GM20431 (cell line): ENCODE measurements around the gene PREX1.
"Not testable (repeated sequence)": the region's sequence is repeated elsewhere in the genome, so short reads cannot be mapped to it uniquely, and the experiment has no call there.

Source experiments
- in situ Hi-C: fragments of 300-500 bp; cut with MseI, MboI; formaldehyde crosslinking; loops from one replicate; pipeline ENCODE4 v1.15.0; 2020; ENCODE audit warnings: low sequenced_read_pairs; ENCODE audit not compliant: unreplicated experiment

The PREX1 gene

GRCh38 chr20:48783533-48784272 lies 44.1 kb downstream of the PREX1 start:
- in situ Hi-C loops, result no loop called here

DNA sequence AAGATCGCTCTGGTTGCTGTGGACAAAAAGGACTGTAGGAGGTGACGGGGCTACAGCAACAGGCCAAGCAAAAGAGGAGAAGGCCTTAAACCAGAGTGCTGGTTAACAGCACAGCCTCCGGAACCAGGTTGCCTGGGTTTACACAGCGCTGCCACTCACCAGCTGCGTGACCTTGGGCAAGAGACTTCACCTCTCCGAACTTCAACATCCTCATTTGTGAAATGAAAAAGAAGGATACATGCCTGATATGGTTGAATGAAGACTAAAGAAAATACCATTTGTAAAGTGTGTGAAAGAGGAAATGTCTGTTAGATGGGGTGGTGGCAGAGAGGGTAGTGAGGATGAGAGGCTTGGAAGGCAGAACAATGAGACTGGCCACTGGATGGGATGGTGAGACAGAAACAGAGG lies 44.9 kb downstream of the PREX1 start:
- in situ Hi-C loops, result no loop called here

DNA sequence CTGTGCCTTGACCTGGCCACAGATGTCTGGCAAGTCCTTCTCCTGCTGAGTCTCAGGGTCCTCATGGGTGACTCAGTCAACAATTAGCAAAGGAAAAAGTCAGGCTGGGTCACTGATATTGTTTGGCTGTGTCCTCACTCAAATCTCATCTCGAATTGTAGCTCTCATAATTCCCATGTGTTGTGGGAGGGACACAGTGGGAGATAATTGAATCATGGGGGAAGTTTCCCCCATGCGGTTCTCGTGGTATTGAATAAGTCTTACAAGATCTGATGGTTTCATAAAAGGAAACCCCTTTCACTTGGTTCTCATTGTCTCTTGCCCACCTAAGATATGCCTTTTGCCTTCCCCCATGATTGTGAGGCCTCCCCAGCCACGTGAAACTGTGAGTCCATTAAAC lies 45.7 kb downstream of the PREX1 start:
- in situ Hi-C loops, result no loop called here

GRCh38 chr20:48781634-48782033 lies 46.2 kb downstream of the PREX1 start:
- in situ Hi-C loops, result no loop called here

DNA sequence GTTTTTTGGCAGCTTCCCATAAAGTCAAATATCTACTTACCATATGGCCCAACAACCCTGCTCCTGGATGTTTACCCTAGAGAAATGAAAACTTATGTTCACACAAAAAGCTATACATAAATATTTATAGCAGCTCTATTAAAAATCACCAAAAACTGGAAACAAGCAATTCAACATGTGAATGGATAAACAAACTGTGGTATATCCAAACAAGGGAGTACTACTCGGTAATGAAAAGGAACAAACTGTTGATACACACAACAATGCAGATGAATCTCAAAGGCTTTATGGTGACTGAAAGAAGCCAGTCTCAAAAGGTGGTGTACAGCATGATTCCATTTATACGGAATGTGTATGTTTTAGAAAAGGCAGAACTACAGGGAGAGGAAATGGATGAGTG lies 48.4 kb downstream of the PREX1 start:
- in situ Hi-C loops, result no loop called here

- in situ Hi-C loops, result no loop called here
Measured at GRCh38 chr20:48777821-48778220, 50.0 kb downstream of the PREX1 start.

DNA sequence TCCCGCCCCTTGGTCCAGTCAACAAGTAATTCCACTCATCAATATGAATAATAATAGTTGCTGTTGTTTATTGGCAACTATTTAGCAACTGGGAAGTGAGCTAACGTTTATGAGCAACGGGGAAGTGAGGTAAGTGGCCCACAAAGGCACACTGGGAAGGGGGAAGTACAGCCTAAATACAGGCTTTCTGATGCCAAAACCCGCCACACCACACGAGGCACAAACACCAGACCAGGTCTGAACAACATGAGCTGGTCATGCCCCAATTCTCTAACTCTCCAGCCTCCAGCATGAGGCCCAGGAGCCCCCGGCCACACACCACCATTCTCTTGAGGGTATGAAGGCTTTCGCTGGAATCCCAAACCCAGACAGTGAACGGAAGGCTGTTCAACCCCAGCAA lies 50.8 kb downstream of the PREX1 start:
- in situ Hi-C loops, result no loop called here

GRCh38 chr20:48776306-48776705 lies 51.5 kb downstream of the PREX1 start:
- in situ Hi-C loops, result no loop called here

GRCh38 chr20:48775545-48775944 lies 52.3 kb downstream of the PREX1 start:
- in situ Hi-C loops, result not testable (repeated sequence)

DNA sequence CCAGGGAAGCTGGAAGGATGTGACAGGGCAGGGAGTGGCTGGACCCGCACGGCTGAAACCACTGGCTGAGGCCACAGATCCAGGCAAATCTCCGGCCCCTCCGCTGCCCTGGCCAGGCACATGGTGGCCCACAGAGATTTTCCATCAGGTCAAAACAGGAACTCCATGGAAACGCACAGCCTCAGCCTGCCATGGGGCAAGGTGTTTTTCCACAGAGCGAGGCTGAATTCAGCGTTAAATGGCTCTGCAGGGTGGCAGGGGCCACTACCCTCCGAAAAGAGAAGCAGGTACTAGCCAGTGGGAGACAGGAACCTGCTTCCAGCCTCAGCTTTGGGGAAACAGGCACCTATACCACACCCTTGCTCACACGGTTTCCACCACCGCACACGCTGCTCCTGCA lies 53.1 kb downstream of the PREX1 start:
- in situ Hi-C loops, result no loop called here

GRCh38 chr20:48773837-48774418 lies 53.9 kb downstream of the PREX1 start:
- in situ Hi-C loops, result no loop called here

DNA sequence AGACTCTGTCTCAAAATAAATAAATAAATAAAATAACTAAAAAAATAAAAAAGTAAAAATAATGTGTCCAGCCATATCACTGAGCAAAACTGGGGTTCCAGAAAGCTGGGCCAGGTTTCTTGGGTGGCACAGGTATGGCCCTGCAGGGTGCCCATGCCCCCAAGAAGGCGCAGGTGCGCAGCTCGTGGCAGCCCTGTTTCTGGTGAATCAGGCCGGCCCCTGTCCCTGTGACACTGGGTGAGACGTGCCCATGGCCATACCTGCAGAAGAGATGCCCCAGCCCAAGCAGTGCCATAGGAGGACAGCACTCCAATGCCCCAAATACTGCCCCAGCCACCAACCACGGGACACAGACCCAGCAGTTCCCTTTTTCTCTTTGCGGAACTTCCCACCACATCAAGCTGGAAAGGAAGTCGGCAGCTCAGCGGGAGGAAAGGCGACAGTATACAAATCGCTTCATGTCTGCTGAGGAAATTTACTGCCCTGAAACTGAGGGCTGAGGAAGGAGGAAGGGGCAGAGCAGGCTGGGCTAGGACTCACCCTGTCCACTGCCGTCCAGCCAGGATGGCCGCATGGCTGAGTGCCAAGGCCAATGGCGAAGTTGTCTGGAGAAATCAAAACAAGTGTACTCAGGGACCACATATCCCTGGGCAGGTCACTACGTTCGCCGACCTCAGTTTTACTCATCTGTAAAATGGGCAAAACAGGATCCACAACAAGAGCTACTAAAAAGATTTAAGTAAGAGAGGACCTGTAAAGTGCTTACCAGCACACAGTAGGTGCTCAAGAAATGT lies 55.4 kb downstream of the PREX1 start:
- in situ Hi-C loops, result no loop called here

DNA sequence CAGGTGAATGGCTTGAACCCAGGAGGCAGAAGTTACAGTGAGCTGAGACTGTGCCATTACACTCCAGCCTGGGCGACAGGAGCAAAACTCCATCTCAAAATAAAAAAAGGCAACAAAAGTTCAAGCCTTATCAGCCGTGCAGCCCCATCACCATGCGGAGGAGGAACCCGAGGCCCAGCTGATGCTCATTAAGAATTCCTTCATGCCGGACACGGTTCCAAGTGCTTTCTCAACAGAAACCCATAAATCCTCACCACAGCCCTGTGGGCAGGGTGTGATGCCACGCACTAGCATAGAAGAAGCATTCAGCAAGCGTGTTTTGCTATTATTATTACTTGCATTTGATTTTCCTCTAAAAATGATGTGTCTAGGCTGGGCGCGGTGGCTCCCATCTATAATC lies 56.3 kb downstream of the PREX1 start:
- in situ Hi-C loops, result no loop called here

- in situ Hi-C loops, result no loop called here
Measured at GRCh38 chr20:48770700-48771442, 56.9 kb downstream of the PREX1 start.

DNA sequence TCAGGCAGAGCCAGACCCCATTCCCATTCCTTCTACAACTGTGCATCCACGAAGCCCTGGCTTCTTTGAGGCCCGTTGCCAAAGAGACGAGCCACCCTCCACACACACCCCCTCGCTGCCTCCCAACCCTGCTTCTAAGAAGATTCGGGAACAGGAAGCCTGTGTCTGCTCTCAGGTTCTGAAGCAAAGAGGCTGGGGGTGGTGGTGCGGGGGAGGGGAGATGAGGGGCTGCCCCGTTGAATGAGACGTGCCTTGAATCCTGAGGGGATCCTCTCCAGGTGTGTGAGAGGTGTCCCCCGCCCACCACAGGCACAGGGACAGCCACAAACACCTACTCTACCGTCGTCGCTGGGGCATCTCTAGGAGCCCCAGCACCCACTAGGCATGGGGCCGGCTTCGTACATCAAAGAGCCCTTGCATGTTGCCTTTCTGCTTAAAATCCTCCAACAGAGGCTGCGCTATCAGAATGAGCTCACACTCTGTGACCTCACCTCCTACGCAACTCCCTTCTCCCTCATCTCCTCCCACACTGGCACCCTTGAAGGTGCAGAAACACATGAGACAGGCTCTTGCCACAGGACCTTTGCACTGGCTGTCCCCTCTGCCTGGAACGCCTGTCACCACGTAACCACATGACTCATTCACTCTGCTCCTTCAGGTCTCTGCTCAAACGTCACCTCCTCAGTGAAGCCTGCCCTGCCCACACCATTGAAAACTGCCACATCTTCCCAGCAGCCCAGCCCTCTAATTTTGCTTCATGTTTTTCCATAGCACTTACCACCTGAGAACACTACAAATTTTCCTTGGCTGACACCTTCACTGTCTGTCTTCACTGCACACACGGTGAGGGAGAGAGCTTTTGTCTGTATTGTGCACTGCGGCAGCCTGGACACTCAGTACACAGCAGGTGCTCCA lies 58.5 kb downstream of the PREX1 start:
- in situ Hi-C loops, result no loop called here

- in situ Hi-C loops, result no loop called here
Measured at GRCh38 chr20:48766961-48767960, 60.5 kb downstream of the PREX1 start.

GRCh38 chr20:48766205-48766604 lies 61.6 kb downstream of the PREX1 start:
- in situ Hi-C loops, result no loop called here

GRCh38 chr20:48765359-48765758 lies 62.4 kb downstream of the PREX1 start:
- in situ Hi-C loops, result no loop called here
